Amniotic stem cell (primary cell): ENCODE data around the gene TMEM203.
"Not testable (repeated sequence)": the region's sequence is repeated elsewhere in the genome, so short reads cannot be mapped to it uniquely, and the experiment has no call there.

Experiments used
- DNase-seq: peaks from one replicate; lab custom pipeline; 2025; lab: John Stamatoyannopoulos, UW

The TMEM203 gene

DNA sequence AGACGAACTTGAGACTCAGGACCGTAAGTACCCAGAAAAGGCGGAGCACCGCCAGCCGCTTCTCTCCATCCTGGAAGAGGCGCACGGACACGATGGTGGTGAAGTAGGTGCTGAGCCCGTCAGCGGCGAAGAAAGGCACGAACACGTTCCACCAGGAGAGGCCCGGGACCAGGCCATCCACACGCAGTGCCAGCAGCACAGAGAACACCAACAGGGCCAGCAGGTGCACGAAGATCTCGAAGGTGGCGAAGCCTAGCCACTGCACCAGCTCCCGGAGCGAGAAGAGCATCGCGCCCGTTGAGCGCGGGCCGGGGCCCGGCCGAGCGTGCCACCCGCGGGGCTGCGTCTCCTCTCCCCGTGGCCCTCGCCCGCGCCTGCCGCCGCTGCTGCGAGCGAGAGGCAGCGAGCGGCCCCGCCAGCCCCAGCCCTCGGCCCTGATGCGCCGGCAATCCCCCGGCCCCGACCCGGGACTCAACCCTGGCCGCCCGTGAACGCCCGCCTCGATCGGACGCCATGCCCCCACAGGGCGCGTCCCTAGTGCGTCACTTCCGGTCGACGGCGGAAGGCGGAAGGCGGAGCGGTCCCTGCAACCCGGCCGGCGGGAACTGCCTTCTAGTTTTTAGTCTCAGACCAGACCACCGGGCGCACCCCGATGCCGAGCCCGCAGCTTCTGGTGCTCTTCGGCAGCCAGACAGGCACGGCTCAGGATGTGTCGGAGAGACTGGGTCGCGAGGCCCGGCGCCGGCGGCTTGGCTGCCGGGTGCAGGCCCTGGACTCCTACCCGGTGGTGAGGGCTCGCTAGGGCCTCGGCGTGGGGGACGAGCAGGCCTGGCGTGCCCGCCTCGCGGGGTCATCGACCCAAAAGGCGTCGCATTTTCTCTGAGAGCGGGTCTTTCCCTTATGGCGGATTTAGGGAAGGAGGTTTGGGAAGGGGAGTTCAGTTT lies at the start of gene TMEM203, which contains the start of gene NDOR1:
TMEM203 (minus strand) TSS at position 523 of the 944 bp plus-strand sequence; CDS start at position 289, 234 bp downstream.
NDOR1 (plus strand) TSS at position 575 of the 944 bp plus-strand sequence; CDS start at position 653, 78 bp downstream.
- DNase-seq: peak; percentile 68

DNA sequence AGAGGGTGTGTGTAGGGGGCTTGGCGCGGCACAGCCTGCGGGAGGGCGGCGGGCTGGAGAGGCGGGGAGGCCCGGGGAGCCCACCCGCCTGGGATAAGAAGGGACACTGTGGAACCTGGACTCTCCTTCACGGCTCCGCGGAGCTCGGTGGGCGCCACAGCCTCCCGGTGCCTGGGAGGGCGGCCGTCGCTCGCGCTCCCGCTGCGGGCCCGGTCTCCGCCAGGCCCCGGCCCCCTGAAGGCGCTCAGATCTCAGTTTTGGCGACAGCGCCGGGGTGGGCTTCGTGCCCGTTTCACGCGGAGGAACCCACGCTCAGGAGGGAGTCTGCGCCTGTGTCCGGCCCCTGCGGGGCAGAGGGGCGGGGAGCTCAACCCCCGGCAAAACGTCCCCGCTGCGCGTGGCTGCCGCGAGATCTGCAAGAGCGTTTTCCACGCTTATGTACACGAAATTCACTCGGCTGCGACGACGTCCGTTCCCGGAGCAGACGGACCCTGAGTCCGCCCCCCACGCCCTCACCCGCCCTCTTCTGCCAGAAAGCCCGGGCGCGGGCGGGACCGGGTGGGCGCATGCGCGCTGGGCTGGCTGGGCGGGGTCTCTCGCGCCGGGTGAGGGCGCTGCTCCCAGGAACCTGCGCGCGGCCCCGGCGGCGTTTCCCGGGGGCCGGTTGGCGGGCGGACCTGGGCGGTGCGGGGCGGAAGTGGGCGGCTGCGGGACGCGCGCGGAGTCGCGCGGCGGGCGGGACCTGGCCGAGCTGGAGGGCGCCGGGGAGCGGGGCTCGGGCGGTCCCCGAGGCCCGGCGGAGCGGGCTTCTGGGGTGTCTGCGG lies 49.4 kb upstream of the TMEM203 start, which contains the start of gene NELFB:
NELFB (plus strand) TSS at position 704 of the 824 bp plus-strand sequence.
- peak; percentile 69 for DNase-seq

- DNase-seq: no peak
Measured at GRCh38 chr9:137253717-137254623, 48.5 kb upstream of the TMEM203 start.

DNA sequence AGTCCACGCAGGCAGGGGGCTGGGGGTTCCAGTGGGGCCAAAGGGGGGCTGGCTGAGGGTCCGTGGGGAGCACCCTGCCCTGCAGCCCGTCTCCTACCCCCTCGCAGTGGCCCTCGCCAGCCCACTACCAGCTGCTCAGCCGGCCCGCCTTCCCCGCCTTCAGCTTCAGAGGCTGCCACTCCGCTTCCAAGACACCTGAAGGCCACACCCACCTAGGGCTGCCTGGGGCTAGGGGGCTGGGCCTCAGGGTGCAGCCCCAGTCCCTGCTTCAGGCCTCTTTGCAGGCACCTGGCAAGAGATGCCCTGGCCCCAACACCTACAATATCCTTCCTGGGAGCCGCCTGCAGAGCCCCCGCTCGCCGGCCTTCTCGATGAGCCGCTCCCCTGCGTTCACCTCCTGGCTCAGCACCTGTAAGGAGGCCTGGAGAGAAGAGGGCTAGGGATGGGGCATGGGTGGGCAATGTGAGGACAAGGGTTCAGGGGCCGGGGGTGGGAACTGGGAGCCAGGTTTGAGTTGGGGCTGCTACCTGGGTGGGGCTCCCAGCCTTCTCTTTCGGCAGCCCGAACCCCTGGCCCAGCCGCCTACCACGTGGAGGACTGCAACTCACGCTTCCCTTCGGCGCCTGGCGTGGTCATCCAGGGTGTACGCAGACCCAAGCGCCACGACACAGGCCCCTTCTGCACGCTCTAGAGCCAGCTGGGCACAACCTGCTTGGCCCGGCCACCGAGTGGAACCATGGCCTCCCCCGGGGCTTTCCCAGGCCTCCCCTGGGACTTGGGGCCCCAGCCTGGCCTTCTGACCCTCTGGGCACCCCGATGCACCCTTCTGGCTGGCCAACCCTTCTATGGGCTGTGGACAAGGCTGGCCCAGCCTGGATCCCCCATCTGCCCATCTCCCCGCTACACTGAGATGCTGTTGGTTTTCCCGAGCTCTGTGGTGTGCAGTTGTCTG lies 47.4 kb upstream of the TMEM203 start:
- DNase-seq: no peak

DNA sequence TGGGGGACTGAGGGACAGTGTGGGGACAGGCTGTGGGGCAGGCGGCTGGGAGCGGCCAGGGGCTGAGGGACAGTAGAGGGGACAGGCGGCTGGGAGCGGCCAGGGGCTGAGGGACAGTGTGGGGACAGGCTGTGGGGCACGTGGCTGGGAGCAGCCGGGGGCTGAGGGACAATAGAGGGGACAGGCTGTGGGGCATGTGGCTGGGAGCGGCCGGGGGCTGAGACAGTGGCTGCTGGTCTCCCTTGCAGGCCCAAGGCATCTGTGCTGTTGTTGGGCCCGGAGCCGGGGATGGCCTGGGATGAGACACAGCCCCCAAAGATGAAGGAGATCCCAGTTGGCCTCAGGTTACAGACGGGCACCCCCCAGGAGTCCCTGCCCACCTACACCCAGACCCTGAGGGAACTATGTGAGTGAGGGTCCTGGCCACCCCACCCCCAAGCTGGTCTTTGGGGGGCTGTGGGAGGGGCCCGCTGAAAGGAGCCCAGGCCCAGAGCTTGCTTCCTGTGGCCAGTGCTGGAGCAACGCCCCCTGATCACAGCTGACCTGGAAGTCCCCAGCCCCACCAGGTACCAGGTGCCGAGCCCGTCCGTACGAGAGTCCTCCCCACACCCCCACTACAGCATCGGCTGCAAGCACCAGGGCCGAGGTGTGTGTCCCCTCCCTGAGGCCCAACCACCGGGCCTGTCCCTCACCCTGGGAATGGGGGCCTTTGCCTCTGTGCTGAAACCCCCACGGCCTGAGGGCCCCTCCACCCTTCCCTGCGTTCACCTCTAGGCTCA lies 46.2 kb upstream of the TMEM203 start:
- no peak for DNase-seq

- DNase-seq: no peak
Measured at GRCh38 chr9:137251194-137251461, 45.7 kb upstream of the TMEM203 start, which contains the start of gene STPG3. Gene STPG3, plus strand, starts transcription at chr9:137251286. Its CDS starts 1 bp downstream, at chr9:137251287.

- DNase-seq: no peak
Measured at GRCh38 chr9:137250329-137251193, 45.1 kb upstream of the TMEM203 start.

DNA sequence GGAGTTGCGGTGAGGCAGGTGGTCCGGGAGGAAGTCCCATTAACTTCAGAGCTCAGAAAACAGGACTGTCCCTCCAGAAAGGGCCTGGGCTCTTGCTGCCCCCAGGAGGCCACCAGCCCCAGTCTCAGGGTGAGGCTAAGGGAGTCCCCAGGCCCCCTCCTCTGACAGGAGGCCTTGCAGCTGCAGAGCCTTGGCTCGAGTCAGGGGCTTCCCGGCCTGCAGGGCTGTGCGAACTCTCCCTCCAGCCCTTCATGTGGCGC lies 42.4 kb upstream of the TMEM203 start:
- DNase-seq: no peak

GRCh38 chr9:137247135-137247915 lies 41.9 kb upstream of the TMEM203 start:
- no peak for DNase-seq

- DNase-seq: no peak
Measured at GRCh38 chr9:137245450-137246421, 40.3 kb upstream of the TMEM203 start.

DNA sequence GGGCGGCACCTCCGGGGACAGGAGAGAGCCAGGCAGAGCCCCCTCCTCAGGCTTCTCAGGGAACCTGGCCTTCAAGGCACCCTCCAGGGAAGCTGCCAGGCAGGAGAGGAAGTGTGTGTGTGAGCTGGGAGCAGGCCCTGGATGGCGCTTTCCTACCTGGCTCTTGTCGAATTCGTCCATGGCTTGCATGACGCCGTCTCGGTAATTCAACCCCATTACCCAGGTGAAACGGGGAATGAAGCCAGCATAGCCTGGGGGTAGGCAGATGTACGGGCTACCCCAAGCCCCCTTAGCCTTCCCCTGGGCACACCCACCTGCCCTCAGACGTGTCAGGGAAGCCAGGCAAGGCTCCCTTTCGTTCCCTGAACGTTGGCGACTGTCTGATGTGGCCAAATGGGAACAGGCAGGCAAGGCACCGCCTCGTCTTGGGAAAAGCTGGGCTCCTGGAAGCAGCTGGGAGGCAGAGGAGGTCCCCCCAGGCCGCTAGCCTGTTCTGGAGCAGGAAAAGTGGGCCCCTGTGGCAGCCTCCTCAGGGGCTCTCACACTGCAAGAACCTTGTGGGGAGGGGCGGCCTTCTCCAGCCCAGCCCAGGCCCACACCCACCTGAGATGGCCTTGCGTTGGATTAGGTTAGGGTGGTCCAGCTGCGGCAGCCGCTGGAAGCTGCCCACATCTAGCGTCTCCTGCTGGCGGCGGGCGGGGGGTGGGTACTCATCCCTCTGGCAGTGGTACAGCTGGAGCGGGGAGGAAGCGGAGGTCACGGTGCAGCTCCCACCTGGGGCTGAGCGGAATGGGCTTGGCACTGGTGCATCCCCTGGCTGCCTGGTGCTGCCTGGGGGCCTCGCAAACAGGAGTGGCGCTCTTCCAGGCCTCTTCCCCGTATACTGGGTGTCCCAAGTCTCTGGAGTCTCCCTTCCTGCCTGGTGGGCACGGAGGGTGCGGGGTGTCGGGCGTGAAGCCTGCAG lies 39.3 kb upstream of the TMEM203 start:
- no peak for DNase-seq

DNA sequence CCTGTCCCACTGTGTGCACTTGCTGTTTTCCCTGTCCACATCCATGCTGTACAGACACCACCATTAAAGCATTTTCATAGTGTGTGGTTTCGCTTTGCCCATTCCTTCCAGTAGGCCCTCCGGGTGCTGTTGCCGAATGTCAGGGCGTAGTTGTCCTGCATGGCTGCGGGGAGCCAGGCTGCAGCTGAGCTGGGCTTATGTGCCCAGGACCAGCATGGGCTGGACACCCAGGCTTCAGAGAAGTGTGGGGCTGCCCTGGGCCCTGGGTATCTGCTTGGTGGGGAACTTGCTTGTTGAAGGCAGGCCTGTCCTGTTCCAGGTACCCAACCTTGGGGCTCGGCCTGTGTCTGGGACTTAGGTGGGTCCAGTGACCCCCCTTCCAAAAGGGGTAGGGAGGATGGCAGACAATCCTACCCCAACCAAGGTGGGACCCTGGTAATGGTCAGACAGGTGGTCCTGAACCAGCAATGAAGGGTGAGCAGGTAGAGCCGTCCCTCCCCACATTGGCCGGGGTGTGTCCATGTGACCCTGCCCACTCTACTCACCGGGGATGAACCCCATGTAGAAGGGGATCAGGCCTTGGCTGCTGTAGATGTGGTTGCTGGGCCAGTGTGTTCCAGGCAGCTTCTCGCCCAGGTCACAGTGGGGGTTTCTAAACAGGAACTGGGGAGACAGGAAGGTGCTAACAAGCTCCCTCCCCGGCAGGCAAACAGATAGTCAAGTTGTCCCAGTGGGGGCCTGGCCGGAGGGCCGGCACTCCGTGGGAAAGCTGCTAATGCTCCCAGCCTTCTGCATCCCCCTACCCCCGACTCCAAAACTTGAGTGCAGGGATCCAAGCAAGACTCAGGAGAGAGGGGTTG lies 38.4 kb upstream of the TMEM203 start:
- no peak for DNase-seq

DNA sequence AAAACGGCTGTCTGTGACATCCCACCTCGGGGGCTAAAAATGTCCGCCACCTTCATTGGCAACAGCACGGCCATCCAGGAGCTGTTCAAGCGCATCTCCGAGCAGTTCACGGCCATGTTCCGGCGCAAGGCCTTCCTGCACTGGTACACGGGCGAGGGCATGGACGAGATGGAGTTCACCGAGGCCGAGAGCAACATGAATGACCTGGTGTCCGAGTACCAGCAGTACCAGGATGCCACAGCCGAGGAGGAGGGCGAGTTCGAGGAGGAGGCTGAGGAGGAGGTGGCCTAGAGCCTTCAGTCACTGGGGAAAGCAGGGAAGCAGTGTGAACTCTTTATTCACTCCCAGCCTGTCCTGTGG lies 37.8 kb upstream of the TMEM203 start:
- DNase-seq: not testable (repeated sequence)

- no peak for DNase-seq
Measured at GRCh38 chr9:137242269-137243203, 37.1 kb upstream of the TMEM203 start.
